Retina (tissue), 1 donor: ENCODE results near the gene HIBCH.
"Not testable (repeated sequence)": the region's sequence is repeated elsewhere in the genome, so short reads cannot be mapped to it uniquely, and the experiment has no call there.

Source experiments
- DNase-seq: peaks from one replicate; pipeline ENCODE4 v3.0.0-alpha.2; 2016

The HIBCH gene

DNA sequence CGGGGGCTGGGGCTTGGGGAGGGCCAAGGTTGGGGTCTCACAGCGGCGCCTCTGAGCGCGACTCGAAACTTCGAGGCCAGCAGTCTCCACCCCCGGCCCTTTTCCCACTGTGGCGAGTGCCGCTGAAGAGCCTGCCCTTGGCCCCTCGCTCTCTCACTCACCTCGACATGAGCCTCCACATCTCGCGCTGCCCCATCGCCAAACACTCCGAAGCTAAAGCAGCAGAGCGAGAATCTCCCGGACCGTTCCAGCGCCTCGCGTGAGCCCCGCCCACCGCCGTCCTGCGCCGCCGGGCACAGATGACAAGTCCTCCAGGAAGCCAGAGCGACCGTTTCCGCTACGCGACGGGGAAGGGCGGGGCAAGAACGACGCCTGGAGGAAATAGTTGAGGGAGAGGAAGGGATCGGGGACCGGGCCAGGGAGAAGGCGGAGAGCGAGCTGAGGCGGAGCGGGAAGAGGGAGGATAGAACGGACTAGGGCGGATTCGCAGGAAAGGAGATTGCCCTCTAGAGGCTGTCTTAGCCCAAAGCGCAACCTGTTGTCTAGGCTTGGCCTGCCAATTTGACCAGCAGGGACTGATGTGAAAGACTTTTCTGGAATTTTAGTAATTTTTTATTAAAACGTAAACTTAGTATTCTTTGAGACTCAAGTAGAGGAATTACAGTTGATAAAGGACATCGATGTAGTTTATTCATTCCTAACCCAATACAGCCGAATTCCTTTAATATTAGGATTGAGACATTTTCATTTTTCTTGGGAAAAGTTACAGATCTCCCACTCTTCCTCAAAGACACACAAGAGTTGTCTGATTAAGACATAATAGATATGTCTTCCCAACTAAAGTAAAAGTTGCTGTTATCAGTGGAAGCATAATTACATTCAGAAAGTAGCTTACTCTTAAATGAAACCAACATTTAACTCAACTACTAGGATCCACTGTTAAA, at the start of gene HIBCH:
Gene HIBCH (minus strand): TSS at position 272 of the 944 bp plus-strand sequence. CDS start 76 bp downstream, at position 196.
- DNase-seq: peak; percentile 97

DNA sequence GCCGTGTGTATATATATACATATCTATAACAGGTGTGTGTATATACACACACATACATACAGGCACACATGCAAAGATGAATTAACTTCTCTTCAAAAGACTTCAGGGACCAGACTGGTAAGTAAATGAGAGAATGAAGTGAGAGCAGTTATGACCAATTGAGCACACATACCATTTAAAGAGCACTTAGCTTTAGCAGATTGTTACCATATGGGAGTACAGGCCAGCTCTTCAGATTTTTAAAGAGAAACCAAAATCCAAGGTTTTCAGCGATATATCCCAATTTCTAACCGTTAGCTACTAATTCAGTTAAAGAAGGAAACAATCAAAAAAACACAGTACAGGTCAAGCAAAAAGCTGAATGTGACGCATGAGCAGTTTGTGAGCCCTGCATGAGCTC, 47.5 kb upstream of the HIBCH start:
- DNase-seq: no peak

DNA sequence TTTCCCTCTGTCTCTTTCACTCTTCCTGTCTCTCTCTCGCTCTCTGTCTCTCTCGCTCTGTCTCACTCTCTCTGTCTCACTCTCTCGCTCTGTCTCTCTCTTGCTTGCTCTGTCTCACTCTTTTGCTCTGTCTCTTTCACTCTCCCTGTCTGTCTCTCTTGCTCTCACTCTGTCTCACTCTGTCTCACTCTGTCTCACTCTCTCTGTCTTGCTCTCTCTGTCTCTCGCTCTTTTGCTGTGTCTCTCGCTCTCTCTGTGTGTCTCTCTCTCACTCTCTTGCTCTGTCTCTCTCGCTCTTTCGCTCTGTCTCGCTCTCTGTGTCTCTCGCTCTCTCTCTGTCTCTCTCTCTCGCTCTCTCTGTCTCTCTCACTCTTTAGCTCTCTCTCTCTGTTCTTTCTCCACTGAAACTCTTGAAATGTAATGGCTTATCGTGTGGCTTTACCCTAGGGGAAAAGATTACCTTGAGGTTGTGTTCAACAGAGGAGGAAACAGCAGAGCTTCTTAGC, 46.7 kb upstream of the HIBCH start:
- no peak for DNase-seq

GRCh38 chr2:190365499-190366204, 46.0 kb upstream of the HIBCH start:
- DNase-seq: no peak

- no peak for DNase-seq
Measured at GRCh38 chr2:190362894-190363293, 43.3 kb upstream of the HIBCH start.

DNA sequence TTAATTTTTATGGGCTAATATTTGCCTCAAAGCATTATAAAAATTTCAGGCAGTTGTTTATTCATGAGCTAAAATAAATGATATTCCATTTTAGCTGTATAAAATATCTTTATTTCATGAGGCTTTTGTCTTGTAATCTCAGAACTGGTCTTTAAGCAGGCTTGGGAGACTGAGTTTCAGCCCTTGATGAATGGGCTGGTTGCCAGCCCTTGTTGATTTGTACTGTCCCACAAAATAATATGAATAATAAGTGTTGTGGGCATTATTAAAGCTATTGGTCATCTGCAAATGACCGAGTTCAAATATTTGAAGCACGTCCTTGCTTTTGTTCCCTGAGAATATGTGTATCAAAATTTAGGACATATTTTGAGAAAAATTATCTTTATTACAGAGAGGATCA, 41.9 kb upstream of the HIBCH start:
- no peak for DNase-seq

DNA sequence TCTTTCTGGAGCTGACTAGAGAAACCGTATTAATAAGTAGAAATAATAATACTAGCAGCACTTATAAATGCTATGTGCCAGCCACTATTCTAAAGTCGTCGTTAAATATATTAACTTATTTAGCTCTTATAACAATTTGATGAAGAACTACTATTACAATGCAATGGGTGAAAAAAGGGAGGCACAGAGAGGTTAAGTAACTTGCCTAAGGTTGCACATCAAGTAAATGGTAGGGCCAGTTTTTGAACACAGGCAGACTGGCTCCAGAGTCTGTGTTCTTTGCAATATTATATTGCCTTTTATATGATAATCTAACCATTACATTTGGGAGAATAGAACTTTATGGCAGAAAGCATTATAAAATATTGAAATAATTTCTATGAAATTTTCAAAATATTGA, 41.3 kb upstream of the HIBCH start:
- DNase-seq: no peak

- no peak for DNase-seq
Measured at GRCh38 chr2:190360561-190360960, 40.9 kb upstream of the HIBCH start.

DNA sequence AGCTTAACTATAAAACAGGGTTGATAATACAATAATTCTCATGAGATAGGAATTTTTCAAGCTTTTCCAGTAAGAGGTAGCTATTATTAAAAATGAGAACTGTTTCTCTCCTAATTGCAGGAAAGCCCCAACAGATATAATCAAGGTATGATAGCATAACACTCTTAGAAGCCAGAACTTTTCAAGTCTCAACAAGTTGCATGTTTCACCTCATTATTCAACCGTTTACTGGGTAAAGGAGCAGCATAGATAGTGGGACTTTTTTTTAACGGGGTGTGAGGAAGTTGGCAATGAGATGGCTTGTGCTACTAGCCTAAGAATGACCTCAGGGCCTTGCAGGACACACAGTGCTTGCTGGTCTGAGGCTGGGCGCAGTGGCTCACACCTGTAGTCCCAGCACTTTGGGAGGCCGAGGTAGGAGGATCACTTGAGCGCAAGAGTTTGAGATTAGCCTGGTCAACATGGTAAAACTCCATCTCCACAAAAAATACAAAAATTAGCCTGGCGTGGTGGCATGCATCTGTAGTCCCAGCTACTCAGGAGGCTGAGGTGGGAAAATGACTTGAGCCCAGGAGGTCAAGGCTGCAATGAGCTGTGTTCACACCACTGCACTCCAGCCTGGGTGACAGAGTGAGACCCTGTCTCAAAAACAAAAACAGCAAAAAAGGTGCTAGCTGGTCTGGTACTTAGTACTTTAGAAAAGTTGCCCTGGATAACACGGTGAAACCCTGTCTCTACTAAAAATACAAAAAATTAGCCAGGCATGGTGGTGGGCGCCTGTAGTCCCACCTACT, 39.2 kb upstream of the HIBCH start:
- not testable (repeated sequence) for DNase-seq

DNA sequence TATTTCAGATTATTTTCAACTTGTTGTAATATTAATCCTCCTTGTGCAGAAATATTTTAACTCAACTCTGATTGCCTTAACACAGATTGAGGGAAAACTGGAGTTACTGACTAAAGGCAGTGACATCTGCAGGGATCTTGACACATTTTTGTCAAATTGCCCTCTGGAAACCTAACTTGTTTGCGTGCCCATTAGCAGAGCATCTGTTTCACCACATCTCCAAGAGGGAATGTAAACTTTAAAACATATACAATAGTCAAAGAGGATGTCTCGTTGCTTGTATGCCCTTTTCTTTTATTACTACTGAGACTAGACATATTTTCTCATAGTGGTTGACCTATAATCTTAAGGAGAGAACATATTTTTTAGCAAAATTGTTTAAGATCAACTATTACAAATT, 38.0 kb upstream of the HIBCH start:
- no peak for DNase-seq

DNA sequence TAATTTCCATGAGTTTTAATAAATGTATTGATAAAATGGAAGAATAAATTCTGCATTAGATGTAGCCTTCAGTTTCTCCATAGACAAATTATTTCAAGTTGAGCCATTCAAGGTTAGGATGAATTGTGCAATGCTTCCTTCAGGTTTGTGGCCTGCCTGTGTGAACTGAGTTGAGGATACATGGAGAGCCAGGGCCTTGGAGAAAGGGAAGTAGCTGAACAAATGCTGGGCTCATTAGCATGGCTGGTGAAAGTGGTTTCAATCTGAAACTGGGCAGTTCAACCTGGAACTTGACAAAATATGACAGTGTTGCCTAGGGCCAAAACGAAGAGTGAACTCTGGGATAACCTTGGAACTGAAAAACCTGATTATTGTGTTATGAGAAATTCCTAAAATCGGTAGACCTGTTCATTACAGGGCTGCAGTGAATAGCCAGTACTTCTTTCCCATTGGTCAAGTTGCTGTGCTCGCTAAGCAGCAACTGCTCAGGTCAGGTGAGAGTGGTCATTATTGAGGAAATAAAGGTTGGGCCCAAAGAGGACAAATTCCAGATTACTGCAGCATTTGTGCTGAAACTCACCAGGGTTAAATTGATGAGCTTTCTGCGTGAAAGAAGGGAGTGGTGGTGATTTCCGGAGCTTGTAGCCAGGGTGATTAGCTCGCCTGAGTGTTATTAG, 36.5 kb upstream of the HIBCH start:
- DNase-seq: no peak

- no peak for DNase-seq
Measured at GRCh38 chr2:190354003-190354690, 34.5 kb upstream of the HIBCH start.

DNA sequence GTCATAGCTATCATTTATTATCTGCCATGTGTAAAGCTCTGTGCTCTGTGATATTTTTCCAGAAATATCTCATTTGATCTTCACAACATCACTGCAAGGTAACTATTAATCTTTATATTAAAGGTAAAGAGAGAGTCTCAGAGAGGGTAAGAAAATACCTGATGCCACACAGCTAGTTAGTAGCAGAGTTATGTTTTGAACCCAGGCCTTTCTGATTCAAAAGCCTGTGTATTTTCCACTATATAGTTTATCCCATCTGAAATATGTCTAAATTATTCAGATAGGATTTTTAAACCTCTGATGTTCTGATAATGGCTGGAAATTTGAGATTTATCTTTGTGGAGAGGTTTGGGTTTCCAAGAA, 33.9 kb upstream of the HIBCH start:
- no peak for DNase-seq

DNA sequence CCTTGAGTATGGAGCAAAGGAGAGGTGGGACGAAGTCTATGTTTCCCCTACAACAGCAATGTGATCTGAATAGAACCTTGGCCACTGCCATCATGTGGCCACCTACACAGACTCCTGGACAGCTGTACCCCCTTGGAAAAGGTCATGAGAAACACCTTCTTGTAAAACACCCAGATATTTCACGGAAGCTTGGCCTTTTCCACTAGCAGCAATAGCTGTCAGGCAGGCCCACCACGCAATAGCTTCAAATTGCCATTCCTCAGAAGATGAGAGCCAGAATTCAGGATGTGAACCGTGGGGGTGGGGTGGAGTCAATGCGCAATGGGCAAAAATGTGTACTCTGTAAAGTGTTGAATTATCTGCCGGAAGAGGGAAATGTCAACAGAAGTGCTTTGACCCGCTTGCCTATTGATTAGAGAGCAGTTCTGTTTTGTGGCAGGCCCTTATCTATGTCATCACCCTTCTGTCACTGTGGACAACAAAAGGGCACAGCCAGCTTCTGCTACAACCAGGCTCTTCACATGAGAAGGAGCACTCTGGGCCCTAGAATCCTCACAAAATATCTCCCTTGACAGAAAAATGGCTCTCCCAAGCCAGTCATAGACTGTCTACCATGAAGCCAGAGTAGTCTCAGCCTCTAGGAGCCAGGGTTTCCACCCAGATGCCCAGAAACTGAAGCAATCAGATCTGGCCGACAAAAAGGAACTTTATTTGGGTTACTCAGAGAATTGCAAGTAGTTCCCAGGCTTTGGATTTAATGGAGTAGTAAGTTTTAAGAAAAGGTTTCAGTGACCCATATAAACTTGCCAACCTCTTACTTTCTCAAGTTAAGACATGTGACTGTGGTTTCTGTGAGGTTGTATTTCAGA, 33.3 kb upstream of the HIBCH start:
- DNase-seq: peak; percentile 40

DNA sequence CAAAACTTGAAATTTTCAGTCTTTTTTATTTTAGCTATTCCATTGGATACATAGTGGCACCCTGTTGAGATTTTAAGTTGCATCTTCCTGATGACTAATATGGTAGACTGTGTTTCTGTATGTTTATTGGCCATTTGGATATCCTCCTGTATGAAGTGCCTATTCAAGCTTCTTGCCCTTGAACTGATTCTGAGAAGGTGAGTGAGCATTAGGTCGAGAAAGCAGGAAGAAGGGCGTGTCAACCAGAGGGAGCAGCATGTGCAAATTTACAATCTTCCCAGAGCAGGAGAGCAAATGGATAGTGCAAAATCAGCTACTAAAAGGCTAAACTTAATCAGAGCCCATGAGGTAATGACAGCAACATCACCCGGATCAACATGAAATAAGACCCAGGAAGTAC, 32.3 kb upstream of the HIBCH start:
- DNase-seq: no peak

- DNase-seq: no peak
Measured at GRCh38 chr2:190350371-190350770, 30.7 kb upstream of the HIBCH start.

DNA sequence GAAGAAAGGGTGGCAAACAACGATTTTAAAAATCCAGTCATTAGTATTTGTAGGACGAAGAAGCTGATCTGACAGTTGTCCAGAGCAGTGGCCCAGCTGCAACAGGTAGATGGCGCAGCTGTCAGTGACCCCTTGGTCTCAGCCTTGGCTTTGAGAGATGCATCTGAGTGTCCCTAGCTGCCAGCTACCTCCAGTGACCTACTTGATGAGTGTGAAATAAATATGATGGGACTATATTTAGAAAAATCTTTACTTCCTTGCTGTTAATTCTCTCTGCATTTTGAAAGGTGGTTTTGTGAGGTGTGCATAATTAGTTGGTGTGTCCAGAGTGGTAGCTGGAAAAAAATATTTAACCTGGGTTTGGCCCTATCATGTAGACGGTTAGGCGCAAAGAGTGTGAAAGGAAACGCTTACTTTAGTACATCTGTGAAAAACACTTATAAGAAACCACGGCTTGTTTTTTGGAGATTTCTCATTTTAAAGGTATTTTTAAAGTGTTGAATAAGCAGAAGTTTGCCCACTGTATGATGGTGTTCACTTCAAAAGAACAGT, 24.7 kb upstream of the HIBCH start:
- DNase-seq: no peak

GRCh38 chr2:190343536-190344275, 24.1 kb upstream of the HIBCH start, which contains the start of gene INPP1:
TSS of gene INPP1 (plus strand) at chr2:190343589. CDS start at chr2:190360103, 16,514 bp downstream.
- DNase-seq: peak; percentile 84

DNA sequence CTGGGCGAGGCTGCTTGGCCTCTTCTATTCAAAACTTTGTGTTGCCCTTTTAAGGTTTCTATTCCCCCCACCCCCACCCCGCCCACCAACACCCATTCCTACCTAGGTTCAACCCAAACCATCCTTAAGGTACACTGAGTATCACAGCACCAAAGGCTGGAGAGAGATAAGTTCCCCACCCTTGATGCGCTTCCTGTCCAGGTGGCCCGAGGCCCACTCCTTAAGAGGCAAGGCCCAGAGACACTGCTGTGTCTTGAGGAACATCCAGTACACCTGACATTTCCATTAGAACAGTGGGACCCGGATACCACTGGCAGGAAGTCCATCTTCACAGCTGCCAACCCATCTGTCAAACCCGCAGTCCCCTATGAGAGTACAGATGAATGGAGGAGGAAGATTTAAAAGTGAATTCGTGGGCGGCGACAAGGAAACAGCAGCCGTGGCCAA, 23.5 kb upstream of the HIBCH start:
- DNase-seq: no peak

DNA sequence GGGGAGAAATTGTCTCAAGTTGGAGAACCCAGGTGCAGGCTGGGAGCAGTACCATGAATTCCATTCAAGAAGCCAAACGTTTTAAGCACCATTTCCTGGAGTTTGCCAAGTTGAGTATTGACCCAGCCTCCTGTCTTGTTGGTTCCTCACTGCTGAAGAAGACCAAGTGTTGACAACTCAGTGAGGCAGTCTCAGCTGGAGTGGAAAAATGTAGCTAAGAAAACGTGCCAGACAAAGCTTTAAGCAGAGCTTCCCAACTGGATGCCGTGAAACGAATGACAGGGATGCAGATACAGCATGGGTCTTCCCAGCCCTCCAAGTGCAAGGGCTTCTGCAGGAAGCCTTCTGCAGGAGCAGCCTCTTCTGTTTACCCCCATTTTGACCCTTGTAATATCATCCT, 23.0 kb upstream of the HIBCH start:
- no peak for DNase-seq
